ENCODE data around the gene FREM1.

DNA sequence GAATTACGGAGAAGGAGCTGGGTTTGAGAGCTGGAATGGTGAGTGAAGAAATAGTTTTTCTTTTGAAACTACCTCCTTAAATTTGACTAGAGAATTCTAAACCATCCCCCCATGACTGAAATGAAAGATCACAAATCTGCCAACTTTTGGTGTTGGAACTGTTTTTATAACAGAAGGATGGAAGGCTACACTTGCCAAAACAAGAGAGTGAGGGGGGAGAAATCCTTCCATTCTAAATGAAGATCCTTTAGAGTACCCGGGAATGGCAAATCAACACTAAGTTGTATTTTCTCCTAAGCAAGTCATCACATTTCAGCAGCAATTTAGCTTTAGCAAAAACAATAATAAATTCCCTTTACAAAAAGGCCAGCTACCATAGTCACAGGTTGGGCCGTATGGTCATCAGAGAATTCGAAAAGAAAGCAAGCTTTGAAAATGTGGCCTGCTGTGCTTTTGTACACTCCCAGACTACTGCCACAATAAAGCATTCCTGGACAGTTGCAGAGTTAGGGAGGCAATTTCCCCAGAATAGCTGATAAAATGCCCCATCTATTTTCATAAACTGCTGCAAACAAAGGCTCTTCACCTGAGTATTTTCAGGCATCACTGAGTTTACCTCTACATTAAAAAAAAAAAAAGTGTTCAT lies 25.0 kb upstream of the FREM1 start:
- TF ChIP-seq, protein P1, sequence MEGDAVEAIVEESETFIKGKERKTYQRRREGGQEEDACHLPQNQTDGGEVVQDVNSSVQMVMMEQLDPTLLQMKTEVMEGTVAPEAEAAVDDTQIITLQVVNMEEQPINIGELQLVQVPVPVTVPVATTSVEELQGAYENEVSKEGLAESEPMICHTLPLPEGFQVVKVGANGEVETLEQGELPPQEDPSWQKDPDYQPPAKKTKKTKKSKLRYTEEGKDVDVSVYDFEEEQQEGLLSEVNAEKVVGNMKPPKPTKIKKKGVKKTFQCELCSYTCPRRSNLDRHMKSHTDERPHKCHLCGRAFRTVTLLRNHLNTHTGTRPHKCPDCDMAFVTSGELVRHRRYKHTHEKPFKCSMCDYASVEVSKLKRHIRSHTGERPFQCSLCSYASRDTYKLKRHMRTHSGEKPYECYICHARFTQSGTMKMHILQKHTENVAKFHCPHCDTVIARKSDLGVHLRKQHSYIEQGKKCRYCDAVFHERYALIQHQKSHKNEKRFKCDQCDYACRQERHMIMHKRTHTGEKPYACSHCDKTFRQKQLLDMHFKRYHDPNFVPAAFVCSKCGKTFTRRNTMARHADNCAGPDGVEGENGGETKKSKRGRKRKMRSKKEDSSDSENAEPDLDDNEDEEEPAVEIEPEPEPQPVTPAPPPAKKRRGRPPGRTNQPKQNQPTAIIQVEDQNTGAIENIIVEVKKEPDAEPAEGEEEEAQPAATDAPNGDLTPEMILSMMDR (IDR thresholded peaks at IDR 0.05; ENCODE audit: low read length) = no peak
- no peak for TF ChIP-seq EZH2 (IDR thresholded peaks at IDR 0.05; ENCODE audit: borderline replicate concordance, low read length)
